HepG2 (cell line): ENCODE measurements around the gene WDFY1. TPM values are rescaled to one million over a fixed set of nuclear protein-coding genes. Genes with fewer than 3 reads are reported as not detected.

ENCODE experiments used
- ARID5B ChIP-seq: IDR thresholded peaks from 2 replicates; pipeline ENCODE4 v1.4.0; 2020; ENCODE audit warnings: mild to moderate bottlenecking, missing genetic modification reagents
- CHD4 ChIP-seq: fragments of 200-600 bp; sonication (generic); IDR thresholded peaks from 2 replicates; pipeline ENCODE4 v1.7.0; 2017; ENCODE audit warnings: mild to moderate bottlenecking, low read length, borderline replicate concordance
- ERF ChIP-seq: IDR thresholded peaks from 2 replicates; pipeline ENCODE4 v1.6.1; 2018; ENCODE audit warnings: missing biosample characterization, missing genetic modification reagents
- FOXA1 ChIP-seq, 2 experiments: fragments of 450-650 bp in 1 of 2; sonication (generic) in 1 of 2; formaldehyde crosslinking in 1 of 2; IDR thresholded peaks; 2 replicates each; pipeline versions ENCODE4 v1.4.0 to v1.6.1; 2016 to 2020; ENCODE audit warnings: missing genetic modification reagents in 1 of 2
- GATAD1 ChIP-seq: IDR thresholded peaks from 2 replicates; pipeline ENCODE4 v1.6.1; 2016; ENCODE audit warnings: missing genetic modification reagents, missing compliant biosample characterization
- KMT2B ChIP-seq: IDR thresholded peaks from 2 replicates; pipeline ENCODE4 v1.6.1; 2016; ENCODE audit warnings: missing genetic modification reagents, missing compliant biosample characterization
- MED1 ChIP-seq: sonication (generic); formaldehyde crosslinking; IDR thresholded peaks from 2 replicates; pipeline ENCODE4 v1.4.0; 2020; ENCODE audit warnings: missing genetic modification reagents
- MNT ChIP-seq: fragments of 450-650 bp; IDR thresholded peaks from 2 replicates; pipeline ENCODE4 v1.6.1; 2016
- MTA1 ChIP-seq: sonication (generic); formaldehyde crosslinking; IDR thresholded peaks from 2 replicates; pipeline ENCODE4 v1.4.0; 2020; ENCODE audit warnings: missing genetic modification reagents, mild to moderate bottlenecking, borderline replicate concordance
- NFATC3 ChIP-seq: sonication (generic); formaldehyde crosslinking; IDR thresholded peaks from 2 replicates; pipeline ENCODE4 v1.5.1; 2020; ENCODE audit warnings: mild to moderate bottlenecking, missing genetic modification reagents
- NFIC ChIP-seq: IDR thresholded peaks from 2 replicates; pipeline ENCODE4 v1.6.1; 2012; ENCODE audit warnings: mild to moderate bottlenecking, low read length, inconsistent platforms
- PLRG1 ChIP-seq: fragments of 450-650 bp; conservative IDR thresholded peaks from 2 replicates; pipeline ENCODE4 v1.6.1; 2016
- RCOR2 ChIP-seq: IDR thresholded peaks from 2 replicates; pipeline ENCODE4 v1.6.1; 2016; ENCODE audit warnings: missing biosample characterization, missing genetic modification reagents
- RXRB ChIP-seq: IDR thresholded peaks from 2 replicates; pipeline ENCODE4 v1.6.1; 2016; ENCODE audit warnings: borderline replicate concordance, missing genetic modification reagents, missing compliant biosample characterization
- SALL2 ChIP-seq: sonication (generic); formaldehyde crosslinking; IDR thresholded peaks from 2 replicates; pipeline ENCODE4 v1.8.1; 2023; ENCODE audit warnings: mild to moderate bottlenecking, missing genetic modification reagents, inconsistent platforms
- SOX6 ChIP-seq, 2 experiments: fragments of 450-650 bp in 1 of 2; sonication (generic) in 1 of 2; formaldehyde crosslinking in 1 of 2; IDR thresholded peaks; 2 replicates each; pipeline versions ENCODE4 v1.4.0 to v1.6.1; 2017 to 2020; ENCODE audit warnings: antibody characterized with exemption in 1 of 2, mild to moderate bottlenecking in 1 of 2, missing genetic modification reagents in 1 of 2
- SP5 ChIP-seq: IDR thresholded peaks from 2 replicates; pipeline ENCODE4 v1.6.1; 2016; ENCODE audit warnings: low read depth, borderline replicate concordance
- ZEB1 ChIP-seq: IDR thresholded peaks from 2 replicates; pipeline ENCODE4 v1.6.1; 2012; ENCODE audit warnings: mild to moderate bottlenecking, low read depth, inconsistent platforms; ENCODE audit not compliant: insufficient replicate concordance
- ZMYM4 ChIP-seq: sonication (generic); formaldehyde crosslinking; IDR thresholded peaks from 2 replicates; pipeline ENCODE4 v1.8.1; 2023; ENCODE audit warnings: mild to moderate bottlenecking, missing genetic modification reagents
- ZNF121 ChIP-seq: sonication (generic); formaldehyde crosslinking; IDR thresholded peaks from 2 replicates; pipeline ENCODE4 v1.5.0; 2020; ENCODE audit warnings: mild to moderate bottlenecking, missing genetic modification reagents
- ZNF350 ChIP-seq: sonication (generic); formaldehyde crosslinking; IDR thresholded peaks from 2 replicates; pipeline ENCODE4 v1.4.0; 2020; ENCODE audit warnings: mild to moderate bottlenecking, low read depth, missing genetic modification reagents, borderline replicate concordance
- ZNF770 ChIP-seq: sonication (generic); formaldehyde crosslinking; IDR thresholded peaks from 2 replicates; pipeline ENCODE4 v1.5.0; 2020; ENCODE audit warnings: mild to moderate bottlenecking, missing genetic modification reagents
- polyA plus RNA-seq, 8 experiments: library from polyadenylated mRNA; depleted of rRNA in 3 of 8; stranded (reverse) in 7 of 8; unstranded in 1 of 8; fragments of >200 nt; fragmentation: Illumina TruSeq in 4 of 8; extraction: Trizol in 4 of 8; gene quantifications; 2 replicates each; pipeline versions ENCODE4 v1.2.1 to v1.2.3, GENCODE V29; 2011 to 2016; ENCODE audit warnings: low read depth in 4 of 8, missing spikeins in 1 of 8, mixed read lengths in 1 of 8; ENCODE audit not compliant: insufficient read depth in 1 of 8
- total RNA-seq, 5 experiments: library from RNA; depleted of rRNA; stranded (reverse); fragments of >200 nt; fragmentation: Illumina TruSeq; extraction: Trizol; gene quantifications; 2 replicates each; pipeline ENCODE4 v1.2.3, GENCODE V29; 2016; ENCODE audit warnings: low read depth in 1 of 5

WDFY1 gene
- total and polyA plus RNA-seq, 2 of the 13 experiments (the other 11 are each of a cell fraction or from before 2014, with no cell fraction given) = 77.0 to 78.4 TPM

GRCh38 chr2:223860809-223861738 is 84.1 kb downstream of the WDFY1 start (continued):
- TF ChIP-seq FOXA1 (IDR thresholded peaks at IDR 0.05) = no peak
- TF ChIP-seq FOXA1 (CRISPR knock-in tag; IDR thresholded peaks at IDR 0.05) = peak; percentile 80
- peak; percentile 33; the same call in 1 of the 2 replicates for TF ChIP-seq SP5 (CRISPR knock-in tag)
- TF ChIP-seq ARID5B (CRISPR knock-in tag) = peak; percentile 94
- TF ChIP-seq PLRG1 = no peak
- TF ChIP-seq KMT2B (CRISPR knock-in tag) = 0 out of 2 replicates have a peak, but pooled peaks have one; percentile 11
- TF ChIP-seq SALL2 (CRISPR knock-in tag) = no peak
- peak; percentile 42; the same call in 1 of the 2 replicates for TF ChIP-seq RXRB
- TF ChIP-seq MED1 = peak; percentile 63; the same call in 1 of the 2 replicates
- TF ChIP-seq GATAD1 (CRISPR knock-in tag) = 0 out of 2 replicates have a peak, but pooled peaks have one; percentile 51
- TF ChIP-seq MNT = no peak
- peak; percentile 64; the same call in 1 of the 2 replicates for TF ChIP-seq ZNF350 (CRISPR knock-in tag)
- TF ChIP-seq ZNF121 (CRISPR knock-in tag) = peak; percentile 47; the same call in 1 of the 2 replicates
- TF ChIP-seq NFIC = peak; percentile 84
- TF ChIP-seq MTA1 (CRISPR knock-in tag) = no peak; the same call in 1 of the 2 replicates
- TF ChIP-seq ZMYM4 (CRISPR knock-in tag) = peak; percentile 67
- TF ChIP-seq SOX6 (IDR thresholded peaks at IDR 0.05) = no peak
- TF ChIP-seq SOX6 (CRISPR knock-in tag; IDR thresholded peaks at IDR 0.05) = peak; percentile 50; the same call in 1 of the 2 replicates
- peak; percentile 56 for TF ChIP-seq ZEB1
- 0 out of 2 replicates have a peak, but pooled peaks have one; percentile 55 for TF ChIP-seq RCOR2 (CRISPR knock-in tag)
- no peak for TF ChIP-seq NFATC3 (CRISPR knock-in tag)
- peak; percentile 59 for TF ChIP-seq ERF (CRISPR knock-in tag)
- peak; percentile 88 for TF ChIP-seq CHD4
- peak; percentile 84 for TF ChIP-seq ZNF770 (CRISPR knock-in tag)
